ENCODE data around the gene TBC1D16.

The TBC1D16 gene

GRCh38 chr17:79937391-79938335 is 98.0 kb downstream of the TBC1D16 start:
- no peak for DNase-seq

- DNase-seq = no peak
These were observed 98.9 kb downstream of the TBC1D16 start for GRCh38 chr17:79936641-79937381.

- DNase-seq = no peak
These were observed 99.6 kb downstream of the TBC1D16 start for GRCh38 chr17:79936050-79936449.

- DNase-seq = no peak
These were observed 100.3 kb downstream of the TBC1D16 start for GRCh38 chr17:79935197-79935885.

GRCh38 chr17:79934653-79934970 is 101.1 kb downstream of the TBC1D16 start:
- DNase-seq = no peak

- DNase-seq = no peak
These were observed 101.6 kb downstream of the TBC1D16 start for GRCh38 chr17:79933863-79934652.

- DNase-seq = no peak
These were observed 103.0 kb downstream of the TBC1D16 start for GRCh38 chr17:79932451-79933306.

GRCh38 chr17:79931817-79932309 is 103.8 kb downstream of the TBC1D16 start:
- no peak for DNase-seq

- DNase-seq = no peak
These were observed 104.5 kb downstream of the TBC1D16 start for GRCh38 chr17:79930877-79931816.

- DNase-seq = no peak
These were observed 105.4 kb downstream of the TBC1D16 start for GRCh38 chr17:79930062-79930876.

- DNase-seq = no peak
These were observed 106.2 kb downstream of the TBC1D16 start for GRCh38 chr17:79929257-79930061.

- DNase-seq = no peak
These were observed 107.0 kb downstream of the TBC1D16 start for GRCh38 chr17:79928502-79929256.

- no peak for DNase-seq
These were observed 107.8 kb downstream of the TBC1D16 start for GRCh38 chr17:79927688-79928501.

GRCh38 chr17:79927136-79927661 is 108.5 kb downstream of the TBC1D16 start:
- no peak for DNase-seq

- no peak for DNase-seq
These were observed 109.0 kb downstream of the TBC1D16 start for GRCh38 chr17:79926605-79927135.

GRCh38 chr17:79926142-79926604 is 109.5 kb downstream of the TBC1D16 start:
- DNase-seq = no peak
